Measurements from ENCODE around the gene ZNF142.
"Not testable (repeated sequence)": the region's sequence is repeated elsewhere in the genome, so short reads cannot be mapped to it uniquely, and the experiment has no call there.

ZNF142 gene, protein sequence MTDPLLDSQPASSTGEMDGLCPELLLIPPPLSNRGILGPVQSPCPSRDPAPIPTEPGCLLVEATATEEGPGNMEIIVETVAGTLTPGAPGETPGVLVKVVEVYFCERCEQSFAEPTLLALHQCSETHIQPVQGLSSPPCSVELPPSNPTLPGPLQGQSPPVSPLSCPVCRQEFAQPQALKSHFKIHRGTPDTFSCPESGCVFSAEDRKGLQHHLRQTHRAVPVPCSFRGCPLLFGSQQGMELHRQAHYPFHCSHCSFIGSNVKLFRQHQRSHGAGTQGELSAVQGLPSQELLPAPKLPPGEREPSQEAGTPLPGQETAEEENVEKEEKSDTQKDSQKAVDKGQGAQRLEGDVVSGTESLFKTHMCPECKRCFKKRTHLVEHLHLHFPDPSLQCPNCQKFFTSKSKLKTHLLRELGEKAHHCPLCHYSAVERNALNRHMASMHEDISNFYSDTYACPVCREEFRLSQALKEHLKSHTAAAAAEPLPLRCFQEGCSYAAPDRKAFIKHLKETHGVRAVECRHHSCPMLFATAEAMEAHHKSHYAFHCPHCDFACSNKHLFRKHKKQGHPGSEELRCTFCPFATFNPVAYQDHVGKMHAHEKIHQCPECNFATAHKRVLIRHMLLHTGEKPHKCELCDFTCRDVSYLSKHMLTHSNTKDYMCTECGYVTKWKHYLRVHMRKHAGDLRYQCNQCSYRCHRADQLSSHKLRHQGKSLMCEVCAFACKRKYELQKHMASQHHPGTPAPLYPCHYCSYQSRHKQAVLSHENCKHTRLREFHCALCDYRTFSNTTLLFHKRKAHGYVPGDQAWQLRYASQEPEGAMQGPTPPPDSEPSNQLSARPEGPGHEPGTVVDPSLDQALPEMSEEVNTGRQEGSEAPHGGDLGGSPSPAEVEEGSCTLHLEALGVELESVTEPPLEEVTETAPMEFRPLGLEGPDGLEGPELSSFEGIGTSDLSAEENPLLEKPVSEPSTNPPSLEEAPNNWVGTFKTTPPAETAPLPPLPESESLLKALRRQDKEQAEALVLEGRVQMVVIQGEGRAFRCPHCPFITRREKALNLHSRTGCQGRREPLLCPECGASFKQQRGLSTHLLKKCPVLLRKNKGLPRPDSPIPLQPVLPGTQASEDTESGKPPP (N-terminal part only)

GRCh38 chr2:218659258-218659987, at the start of gene ZNF142, which contains the start of gene BCS1L:
ZNF142 (minus strand) TSS chr2:218659623; CDS start chr2:218656429, 3,194 bp downstream.
BCS1L (plus strand) TSS chr2:218659683; CDS start chr2:218660988, 1,305 bp downstream.
- DNase-seq (ENCODE audit: low read depth in 2 of 2, low spot score in 1 of 2) = peak; percentile 91 to 92

DNA sequence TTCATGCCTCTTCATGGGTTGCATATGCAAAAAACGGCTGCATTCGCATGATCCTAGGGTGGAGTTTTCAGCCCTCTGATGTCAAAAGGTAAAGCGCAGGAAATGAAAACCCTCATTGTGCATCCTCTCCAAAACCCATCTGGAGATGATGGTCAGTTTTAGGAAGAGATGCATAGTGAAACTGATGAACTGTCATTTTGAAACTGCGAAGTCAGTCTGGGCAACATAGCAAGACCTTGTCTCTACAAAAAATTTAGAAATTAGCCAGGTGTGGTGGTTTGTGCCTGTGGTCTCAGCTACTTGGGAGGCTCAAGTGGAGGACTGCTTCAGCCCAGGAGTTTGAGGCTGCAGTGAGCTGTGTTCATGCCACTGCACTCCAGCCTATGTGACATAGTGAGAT, 48.7 kb upstream of the ZNF142 start:
- DNase-seq (ENCODE audit: low read depth in 2 of 2, low spot score in 1 of 2) = no peak

- DNase-seq (ENCODE audit: low read depth in 2 of 2, low spot score in 1 of 2) = no peak
These were observed 43.9 kb upstream of the ZNF142 start for GRCh38 chr2:218703341-218703740.

- DNase-seq (ENCODE audit: low read depth in 2 of 2, low spot score in 1 of 2) = no peak
These were observed 42.4 kb upstream of the ZNF142 start for GRCh38 chr2:218701806-218702205.

GRCh38 chr2:218698885-218699284, 39.5 kb upstream of the ZNF142 start:
- no peak for DNase-seq (ENCODE audit: low read depth in 2 of 2, low spot score in 1 of 2)

DNA sequence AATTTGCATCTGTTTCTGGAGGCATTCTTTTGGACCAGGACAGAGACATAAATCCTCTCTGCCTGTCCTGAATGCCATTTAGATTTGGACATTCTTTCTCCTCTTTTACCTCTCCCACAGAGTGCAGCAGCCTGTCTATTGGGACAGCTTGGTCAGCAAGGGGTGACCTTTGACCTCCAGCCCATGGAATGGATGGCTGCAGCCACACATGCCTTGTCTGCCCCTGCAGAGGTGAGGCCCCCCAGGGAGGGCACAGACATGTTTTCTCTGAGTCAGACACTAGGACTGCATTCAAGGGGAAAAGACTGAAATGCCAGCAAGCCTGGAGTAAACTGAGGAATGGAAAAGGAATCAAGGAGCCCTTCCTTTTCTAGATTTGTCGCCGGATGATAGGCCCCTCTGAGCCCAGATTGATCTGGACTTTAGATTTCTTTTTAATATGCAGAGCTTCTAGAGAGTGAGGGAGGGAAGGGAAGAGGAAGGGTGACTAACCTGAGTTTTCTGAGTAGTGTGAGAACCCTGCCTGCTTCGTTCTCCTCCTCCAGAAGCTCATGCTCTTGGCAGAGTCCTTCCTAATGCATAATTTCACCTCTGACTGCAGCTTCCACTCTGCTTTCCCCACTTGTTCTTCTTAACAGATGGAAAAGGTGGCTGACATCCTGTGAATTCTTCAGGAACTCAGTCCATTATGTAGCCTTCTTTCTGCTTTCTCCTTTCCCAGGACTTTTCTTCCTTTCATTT, 35.2 kb upstream of the ZNF142 start:
- no peak for DNase-seq (ENCODE audit: low read depth in 2 of 2, low spot score in 1 of 2)

GRCh38 chr2:218691234-218691633, 31.8 kb upstream of the ZNF142 start:
- no peak for DNase-seq (ENCODE audit: low read depth in 2 of 2, low spot score in 1 of 2)

DNA sequence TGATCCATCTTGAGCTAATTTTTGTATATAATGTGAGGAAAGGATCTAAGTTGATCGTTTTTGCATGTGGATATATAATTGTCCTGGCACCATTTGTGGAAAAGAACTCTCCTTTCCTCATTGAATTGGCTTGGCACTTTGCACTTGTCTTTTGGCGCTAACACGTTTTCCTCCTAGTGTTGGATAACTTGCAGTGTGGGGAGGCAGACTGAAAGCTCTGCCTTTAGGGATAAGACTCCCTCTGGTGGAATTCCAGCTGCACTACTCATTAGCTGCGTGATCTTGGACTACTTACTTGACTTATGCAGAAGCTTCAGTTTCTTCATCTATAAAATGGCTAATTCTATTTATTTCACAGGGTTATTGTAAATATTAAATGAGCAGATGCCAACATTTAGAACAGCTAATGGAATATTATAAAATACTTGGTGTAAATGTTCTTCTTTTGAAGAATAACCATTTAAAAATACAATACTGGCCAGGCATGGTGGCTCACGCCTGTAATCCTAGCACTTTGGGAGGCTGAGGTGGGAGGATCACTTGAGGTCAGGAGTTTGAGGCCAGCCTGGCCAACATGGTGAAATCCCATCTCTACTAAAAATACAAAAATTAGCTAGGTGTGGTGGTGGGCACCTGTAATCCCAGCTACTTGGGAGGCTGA, 28.1 kb upstream of the ZNF142 start:
- not testable (repeated sequence) for DNase-seq (ENCODE audit: low read depth in 2 of 2, low spot score in 1 of 2)

- no peak for DNase-seq (ENCODE audit: low read depth in 2 of 2, low spot score in 1 of 2)
These were observed 20.6 kb upstream of the ZNF142 start for GRCh38 chr2:218680061-218680460.

GRCh38 chr2:218679119-218679518, 19.7 kb upstream of the ZNF142 start:
- no peak for DNase-seq (ENCODE audit: low read depth in 2 of 2, low spot score in 1 of 2)

- DNase-seq (ENCODE audit: low read depth in 2 of 2, low spot score in 1 of 2) = peak; percentile 51 to 72
These were observed 12.5 kb upstream of the ZNF142 start, which contains the start of the genes RNF25 and STK36 for GRCh38 chr2:218671654-218672566. RNF25 (minus strand) TSS chr2:218672002; CDS start chr2:218671970, 32 bp downstream. STK36 (plus strand) TSS chr2:218672086; CDS start chr2:218672830, 744 bp downstream.

- no peak for DNase-seq (ENCODE audit: low read depth in 2 of 2, low spot score in 1 of 2)
These were observed 11.8 kb upstream of the ZNF142 start for GRCh38 chr2:218671097-218671653.

GRCh38 chr2:218664653-218665052, 5.2 kb upstream of the ZNF142 start:
- no peak for DNase-seq (ENCODE audit: low read depth in 2 of 2, low spot score in 1 of 2)

DNA sequence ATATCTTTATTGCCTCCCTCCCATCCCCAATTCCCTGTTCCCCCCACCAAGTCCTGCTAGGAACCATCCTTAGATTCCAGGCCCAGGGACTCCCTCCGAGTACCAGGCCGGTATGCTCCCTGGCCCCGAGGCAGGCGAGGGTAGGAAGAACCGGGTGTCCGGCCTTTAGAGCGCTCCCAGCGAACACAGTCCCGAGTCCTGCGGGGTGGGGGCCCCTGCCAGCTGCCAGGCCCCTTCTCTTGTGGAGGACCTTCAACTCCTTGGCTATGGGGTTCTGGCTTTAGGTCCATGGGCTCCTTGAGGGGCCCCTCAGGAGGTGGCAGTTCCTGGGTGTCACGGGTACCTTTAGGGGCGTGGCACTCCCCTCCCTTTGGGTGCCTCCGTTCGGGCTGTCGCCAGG, 4.5 kb upstream of the ZNF142 start:
- DNase-seq (ENCODE audit: low read depth in 2 of 2, low spot score in 1 of 2) = no peak

- no peak for DNase-seq (ENCODE audit: low read depth in 2 of 2, low spot score in 1 of 2)
These were observed 3.4 kb upstream of the ZNF142 start for GRCh38 chr2:218662827-218663226.

GRCh38 chr2:218662377-218662776, 3.0 kb upstream of the ZNF142 start:
- no peak for DNase-seq (ENCODE audit: low read depth in 2 of 2, low spot score in 1 of 2)

DNA sequence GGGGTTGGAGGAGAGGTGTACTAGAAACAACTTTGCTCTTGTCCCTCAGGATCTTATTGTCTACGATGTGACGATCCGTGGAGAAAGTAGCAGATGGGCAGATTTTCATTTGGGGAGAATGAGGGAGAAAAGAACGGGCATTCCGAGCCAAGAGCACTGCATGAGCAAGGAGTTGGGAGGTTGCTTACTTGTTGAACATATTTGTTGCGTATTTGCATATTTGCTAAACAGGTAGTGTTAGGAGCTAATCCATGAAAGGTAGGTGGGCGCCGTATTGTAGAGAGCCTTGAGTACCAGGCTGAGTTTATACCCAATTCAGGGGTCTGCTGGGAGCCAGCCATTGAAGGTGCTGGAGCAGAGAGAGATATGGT, 550 bp upstream of the ZNF142 start:
- no peak for DNase-seq (ENCODE audit: low read depth in 2 of 2, low spot score in 1 of 2)

- DNase-seq (ENCODE audit: low read depth in 2 of 2, low spot score in 1 of 2) = peak in 1 of 2 donors; percentile 16
These were observed 659 bp downstream of the ZNF142 start for GRCh38 chr2:218658671-218659257.
